ENCODE results near the gene ZNF547. TPM values are rescaled to one million over a fixed set of nuclear protein-coding genes. Genes with fewer than 3 reads are reported as not detected.

ZNF547 gene
- 1.2 TPM for polyA plus RNA-seq (2013)

DNA sequence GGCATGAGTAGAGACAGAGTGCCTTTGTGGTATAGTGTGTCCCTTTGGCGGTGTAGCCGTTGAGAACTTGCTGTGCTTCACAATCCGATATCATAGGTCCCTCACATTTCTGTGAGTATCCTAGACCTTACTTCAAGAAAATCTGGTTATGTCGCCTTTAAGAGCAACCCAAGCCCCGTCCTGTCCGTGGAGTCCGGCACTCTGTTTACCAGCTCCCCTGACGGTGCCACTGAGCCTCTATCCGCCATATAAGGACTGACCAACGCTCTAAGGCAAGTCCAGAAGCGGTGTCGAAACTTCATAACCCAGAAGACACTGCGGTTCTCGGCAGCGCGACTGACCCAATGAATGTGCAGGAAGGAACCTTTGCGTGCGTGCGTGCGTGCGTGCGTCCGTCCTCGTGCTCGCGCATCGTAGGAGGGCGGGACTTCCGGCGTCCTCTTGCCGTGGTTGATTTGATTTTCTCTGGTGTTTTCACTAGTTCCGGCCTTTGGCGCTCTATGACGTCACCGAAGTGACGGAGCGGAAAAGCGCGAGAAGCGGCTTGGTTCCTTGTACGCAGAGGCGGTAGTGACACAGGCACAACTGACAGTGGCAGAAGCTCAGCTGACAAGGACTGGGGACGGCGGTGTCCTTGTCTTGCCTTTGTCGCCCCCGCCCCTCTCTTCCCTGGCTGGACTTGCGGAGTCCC lies at the start of gene ZNF547, which contains the start of gene TRAPPC2B:
Gene ZNF547, plus strand, starts transcription at position 555 of the 691 bp plus-strand sequence. CDS start 5,005 bp downstream, outside the sequence.
Gene TRAPPC2B, plus strand, starts transcription at position 555 of the 691 bp plus-strand sequence. CDS start 1,283 bp downstream, outside the sequence.
- peak; percentile 100 for DNase-seq
- POLR2A ChIA-PET, result no interaction called here
- WGBS (ENCODE audit: insufficient coverage), result 2% methylated on average over 47 of the region's 47 CpGs
- Histone ChIP-seq H3K4me3 (ENCODE audit: control insufficient read depth in 1 of 7, extremely low read depth in 1 of 7, insufficient read depth in 4 of 7, low read depth in 2 of 7, low read length in 6 of 7) (peak within 1 kb of the TSS; percentile 57 to 93 (median 85)), H3K4me1 (ENCODE audit: control extremely low read depth in 1 of 4, control insufficient read depth in 4 of 4, insufficient read depth in 4 of 4, low read length in 3 of 4) (peaks cover 3 to 16% (median 8%) of the 10 kb centered on the region in 4 experiments), H3K27me3 (replicated peaks in 2 of 5; ENCODE audit: control insufficient read depth in 4 of 5, insufficient read depth in 5 of 5, low read length in 4 of 5) (no peaks in the 10 kb centered on the region), H3K36me3 (ENCODE audit: control insufficient read depth in 4 of 4, insufficient read depth in 4 of 4, low read length in 3 of 4) (peaks cover 0 to 11% (median 8%) of the 10 kb centered on the region in 4 experiments), H3K27ac (ENCODE audit: insufficient read depth in 1 of 2, low read depth in 1 of 2, low read length in 2 of 2, poor library complexity in 1 of 2, severe bottlenecking in 2 of 2) (peak within 1 kb of the TSS; percentile 78 to 93), H3K9me3 (ENCODE audit: control extremely low read depth in 1 of 5, control insufficient read depth in 4 of 5, insufficient read depth in 2 of 5, low read depth in 1 of 5, low read length in 4 of 5) (peaks cover 0 to 7% (median 3%) of the 10 kb centered on the region in 5 experiments)
- CTCF ChIA-PET, result no interaction called here

DNA sequence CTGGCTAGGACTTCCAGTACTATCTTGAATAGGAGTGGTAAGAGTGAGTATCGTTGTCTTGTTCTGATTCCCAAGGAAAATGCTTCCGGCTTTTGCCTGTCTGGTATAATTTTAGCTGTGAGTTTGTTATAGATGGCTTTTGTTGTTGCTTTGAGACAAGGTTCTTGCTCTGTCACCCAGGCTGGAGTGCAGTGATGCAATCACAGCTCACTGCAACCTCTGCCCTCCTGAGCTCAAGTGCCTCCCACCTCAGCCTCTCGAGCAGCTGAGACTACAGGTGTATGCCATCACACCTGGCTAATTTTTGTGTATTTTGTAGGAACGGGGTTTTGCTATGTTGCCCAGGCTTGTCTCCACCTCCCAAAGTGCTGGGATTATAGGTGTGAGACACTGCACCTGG lies 49.2 kb upstream of the ZNF547 start:
- H3K9me3 ChIP-seq (ENCODE audit: control extremely low read depth in 1 of 5, control insufficient read depth in 4 of 5, insufficient read depth in 2 of 5, low read depth in 1 of 5, low read length in 4 of 5), result peaks cover 0 to 7% (median 2%) of the 10 kb centered on the region in 5 experiments
- ChIA-PET POLR2A (no interaction called here), CTCF (no interaction called here)
- no peak overlapping the region for H3K27ac ChIP-seq (ENCODE audit: insufficient read depth in 1 of 2, low read depth in 1 of 2, low read length in 2 of 2, poor library complexity in 1 of 2, severe bottlenecking in 2 of 2)
- peaks cover 1 to 47% (median 25%) of the 10 kb centered on the region in 5 experiments for H3K27me3 ChIP-seq (replicated peaks in 2 of 5; ENCODE audit: control insufficient read depth in 4 of 5, insufficient read depth in 5 of 5, low read length in 4 of 5)
- 100% methylated on average over 2 of the region's 4 CpGs for WGBS (ENCODE audit: insufficient coverage)
- no peak for DNase-seq
- H3K4me3 ChIP-seq (ENCODE audit: control insufficient read depth in 1 of 7, extremely low read depth in 1 of 7, insufficient read depth in 4 of 7, low read depth in 2 of 7, low read length in 6 of 7), result no peak overlapping the region
- no peaks in the 10 kb centered on the region for H3K4me1 ChIP-seq (ENCODE audit: control extremely low read depth in 1 of 4, control insufficient read depth in 4 of 4, insufficient read depth in 4 of 4, low read length in 3 of 4)
- no peaks in the 10 kb centered on the region for H3K36me3 ChIP-seq (ENCODE audit: control insufficient read depth in 4 of 4, insufficient read depth in 4 of 4, low read length in 3 of 4)

DNA sequence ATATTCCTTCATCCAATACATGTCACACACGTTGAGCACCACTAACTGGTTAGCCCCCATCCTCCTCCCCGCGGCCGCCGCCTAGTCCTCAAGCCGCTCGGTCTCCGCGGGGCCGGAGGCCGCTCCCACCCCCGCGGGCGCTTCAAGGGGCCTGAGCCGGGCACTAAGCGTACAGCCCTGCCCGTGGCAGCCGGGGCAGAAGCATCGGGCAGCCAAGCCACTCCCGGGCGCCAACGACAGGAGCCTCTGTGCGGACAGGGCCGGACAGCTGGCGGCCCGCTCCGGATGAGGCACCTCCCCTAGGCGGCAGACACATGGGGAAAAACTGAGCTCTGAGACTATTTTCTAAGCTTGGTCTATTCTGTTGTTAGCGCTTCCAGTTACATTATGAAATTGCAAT lies 45.8 kb upstream of the ZNF547 start:
- ChIA-PET CTCF (no interaction called here), POLR2A (no interaction called here)
- Histone ChIP-seq H3K36me3 (ENCODE audit: control insufficient read depth in 4 of 4, insufficient read depth in 4 of 4, low read length in 3 of 4) (no peaks in the 10 kb centered on the region), H3K4me3 (ENCODE audit: control insufficient read depth in 1 of 7, extremely low read depth in 1 of 7, insufficient read depth in 4 of 7, low read depth in 2 of 7, low read length in 6 of 7) (no peak overlapping the region), H3K9me3 (ENCODE audit: control extremely low read depth in 1 of 5, control insufficient read depth in 4 of 5, insufficient read depth in 2 of 5, low read depth in 1 of 5, low read length in 4 of 5) (peaks cover 0 to 7% (median 2%) of the 10 kb centered on the region in 5 experiments), H3K4me1 (ENCODE audit: control extremely low read depth in 1 of 4, control insufficient read depth in 4 of 4, insufficient read depth in 4 of 4, low read length in 3 of 4) (peaks cover 7 to 21% (median 19%) of the 10 kb centered on the region in 4 experiments), H3K27me3 (replicated peaks in 2 of 5; ENCODE audit: control insufficient read depth in 4 of 5, insufficient read depth in 5 of 5, low read length in 4 of 5) (peaks cover 1 to 41% (median 23%) of the 10 kb centered on the region in 5 experiments), H3K27ac (ENCODE audit: insufficient read depth in 1 of 2, low read depth in 1 of 2, low read length in 2 of 2, poor library complexity in 1 of 2, severe bottlenecking in 2 of 2) (no peak overlapping the region)
- 25% methylated on average over 15 of the region's 29 CpGs for WGBS (ENCODE audit: insufficient coverage)
- no peak for DNase-seq

DNA sequence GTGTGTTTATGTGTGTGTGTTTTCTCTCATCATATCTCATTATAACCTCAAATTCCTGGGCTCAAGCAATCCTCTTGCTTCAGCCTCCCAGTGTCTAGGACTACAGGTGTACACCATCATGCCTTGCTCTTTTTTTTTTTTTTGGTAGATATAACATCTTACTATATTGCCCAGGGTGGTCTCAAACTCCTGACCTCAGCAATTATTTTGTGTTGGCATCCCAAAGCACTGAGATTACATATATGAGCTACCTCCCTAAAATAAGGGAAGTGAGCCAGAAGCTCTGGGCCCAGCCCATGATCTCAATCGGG lies 43.5 kb upstream of the ZNF547 start:
- POLR2A ChIA-PET, result interaction anchor here (0.7 kb wide), 1 partner anchor 129 kb away, joined by 4 read pairs; the partner anchor contains the start of gene ZNF264
- peaks cover 6 to 16% (median 15%) of the 10 kb centered on the region in 4 experiments for H3K36me3 ChIP-seq (ENCODE audit: control insufficient read depth in 4 of 4, insufficient read depth in 4 of 4, low read length in 3 of 4)
- peak overlapping the region; percentile 86 to 97 for H3K27ac ChIP-seq (ENCODE audit: insufficient read depth in 1 of 2, low read depth in 1 of 2, low read length in 2 of 2, poor library complexity in 1 of 2, severe bottlenecking in 2 of 2)
- DNase-seq, result peak in 1 of 3 donors; percentile 2
- 0% methylated on average over 1 of the region's 1 CpG for WGBS (ENCODE audit: insufficient coverage)
- H3K4me3 ChIP-seq (ENCODE audit: control insufficient read depth in 1 of 7, extremely low read depth in 1 of 7, insufficient read depth in 4 of 7, low read depth in 2 of 7, low read length in 6 of 7), result peak overlapping the region; percentile 75 to 87 (median 82)
- H3K9me3 ChIP-seq (ENCODE audit: control extremely low read depth in 1 of 5, control insufficient read depth in 4 of 5, insufficient read depth in 2 of 5, low read depth in 1 of 5, low read length in 4 of 5), result peaks cover 2 to 14% (median 4%) of the 10 kb centered on the region in 5 experiments
- H3K27me3 ChIP-seq (replicated peaks in 2 of 5; ENCODE audit: control insufficient read depth in 4 of 5, insufficient read depth in 5 of 5, low read length in 4 of 5), result peaks cover 0 to 36% (median 22%) of the 10 kb centered on the region in 5 experiments
- peaks cover 7 to 21% (median 19%) of the 10 kb centered on the region in 4 experiments for H3K4me1 ChIP-seq (ENCODE audit: control extremely low read depth in 1 of 4, control insufficient read depth in 4 of 4, insufficient read depth in 4 of 4, low read length in 3 of 4)
- CTCF ChIA-PET, result no interaction called here

DNA sequence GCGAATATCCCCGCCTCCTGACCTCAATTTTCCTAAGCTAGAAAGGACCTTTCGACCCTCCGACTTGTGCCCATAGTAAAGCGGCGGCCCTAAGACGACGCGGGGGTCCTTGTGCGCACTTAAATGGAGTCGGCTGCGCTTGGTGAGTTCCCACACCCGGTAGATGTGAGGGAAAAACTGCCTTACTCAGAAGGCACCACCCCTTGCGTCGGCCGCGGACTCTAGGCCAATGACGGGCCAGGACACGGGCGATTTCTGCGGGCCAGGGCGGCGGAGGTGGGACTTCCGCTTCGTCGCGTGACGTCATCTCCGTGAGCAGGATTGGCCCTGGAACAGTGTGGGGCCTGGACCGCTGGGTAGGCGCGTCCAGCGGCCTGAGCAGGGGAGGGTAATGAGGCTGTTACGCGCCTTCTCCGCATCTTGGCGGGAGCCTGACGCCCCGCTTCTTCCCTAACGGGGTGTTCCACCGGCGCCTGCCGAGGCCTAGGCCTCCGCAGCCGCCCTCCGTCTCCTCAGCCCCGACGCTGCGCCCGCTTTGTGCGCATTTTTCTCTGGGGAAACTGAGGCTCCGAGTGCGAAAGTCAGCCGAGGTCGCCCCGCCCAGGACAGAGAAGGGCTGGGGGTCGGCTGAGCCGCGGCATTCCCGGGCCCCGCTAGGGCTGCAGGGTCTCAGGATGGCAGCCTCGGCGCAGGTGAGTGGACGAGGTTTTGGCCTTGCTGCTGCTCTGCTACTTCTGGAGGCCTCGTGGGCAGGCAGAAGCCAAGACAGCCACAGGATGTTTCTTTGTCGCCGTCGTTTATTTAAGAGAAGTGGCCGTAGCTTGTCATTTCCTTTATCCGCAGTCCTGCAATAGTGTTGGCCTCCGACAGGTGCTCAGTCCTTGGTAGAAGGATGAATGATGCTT lies 42.9 kb upstream of the ZNF547 start, which contains the start of gene ZNF543:
Gene ZNF543, plus strand, starts transcription at position 293 of the 905 bp plus-strand sequence. Its CDS starts 382 bp downstream, at position 675.
- Histone ChIP-seq H3K27me3 (replicated peaks in 2 of 5; ENCODE audit: control insufficient read depth in 4 of 5, insufficient read depth in 5 of 5, low read length in 4 of 5) (peaks cover 0 to 34% (median 16%) of the 10 kb centered on the region in 5 experiments), H3K36me3 (ENCODE audit: control insufficient read depth in 4 of 4, insufficient read depth in 4 of 4, low read length in 3 of 4) (peaks cover 10 to 22% (median 21%) of the 10 kb centered on the region in 4 experiments), H3K9me3 (ENCODE audit: control extremely low read depth in 1 of 5, control insufficient read depth in 4 of 5, insufficient read depth in 2 of 5, low read depth in 1 of 5, low read length in 4 of 5) (peaks cover 2 to 15% (median 5%) of the 10 kb centered on the region in 5 experiments), H3K4me1 (ENCODE audit: control extremely low read depth in 1 of 4, control insufficient read depth in 4 of 4, insufficient read depth in 4 of 4, low read length in 3 of 4) (peaks cover 7 to 21% (median 19%) of the 10 kb centered on the region in 4 experiments), H3K4me3 (ENCODE audit: control insufficient read depth in 1 of 7, extremely low read depth in 1 of 7, insufficient read depth in 4 of 7, low read depth in 2 of 7, low read length in 6 of 7) (peak within 1 kb of the TSS; percentile 75 to 87 (median 82)), H3K27ac (ENCODE audit: insufficient read depth in 1 of 2, low read depth in 1 of 2, low read length in 2 of 2, poor library complexity in 1 of 2, severe bottlenecking in 2 of 2) (peak within 1 kb of the TSS; percentile 86 to 97)
- WGBS (ENCODE audit: insufficient coverage), result under 1% methylated on average over 71 of the region's 71 CpGs
- DNase-seq, result peak; percentile 96 to 98 (median 97)
- ChIA-PET CTCF (no interaction called here), POLR2A (interaction anchor here (0.7 kb wide), 1 partner anchor 129 kb away, joined by 4 read pairs; the partner anchor contains the start of gene ZNF264)

DNA sequence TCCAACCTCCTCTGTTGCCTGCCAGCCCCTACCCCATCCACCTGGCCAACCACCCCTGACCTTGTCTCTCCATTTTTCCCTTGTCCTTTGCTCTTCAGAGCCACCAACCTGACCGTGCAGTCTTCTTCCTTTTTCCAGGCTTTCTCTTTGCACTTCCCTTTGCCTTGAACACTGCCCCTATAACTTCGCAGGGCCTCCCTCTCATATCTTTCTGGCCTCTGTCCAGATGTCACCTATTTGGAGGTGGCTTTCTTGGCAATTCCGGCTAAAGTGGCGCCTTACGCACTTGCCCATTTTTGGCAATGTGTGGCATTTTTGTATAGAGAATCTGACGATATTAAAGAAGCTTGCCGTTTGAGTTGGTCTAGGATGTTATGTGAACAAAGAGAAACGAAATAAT lies 42.2 kb upstream of the ZNF547 start:
- Histone ChIP-seq H3K27me3 (replicated peaks in 2 of 5; ENCODE audit: control insufficient read depth in 4 of 5, insufficient read depth in 5 of 5, low read length in 4 of 5) (peaks cover 0 to 28% (median 9%) of the 10 kb centered on the region in 5 experiments), H3K4me1 (ENCODE audit: control extremely low read depth in 1 of 4, control insufficient read depth in 4 of 4, insufficient read depth in 4 of 4, low read length in 3 of 4) (peaks cover 7 to 21% (median 19%) of the 10 kb centered on the region in 4 experiments), H3K27ac (ENCODE audit: insufficient read depth in 1 of 2, low read depth in 1 of 2, low read length in 2 of 2, poor library complexity in 1 of 2, severe bottlenecking in 2 of 2) (peak overlapping the region in 1 of 2 experiments; percentile 97), H3K4me3 (ENCODE audit: control insufficient read depth in 1 of 7, extremely low read depth in 1 of 7, insufficient read depth in 4 of 7, low read depth in 2 of 7, low read length in 6 of 7) (peak overlapping the region; percentile 75 to 87 (median 82)), H3K9me3 (ENCODE audit: control extremely low read depth in 1 of 5, control insufficient read depth in 4 of 5, insufficient read depth in 2 of 5, low read depth in 1 of 5, low read length in 4 of 5) (peaks cover 3 to 20% (median 6%) of the 10 kb centered on the region in 5 experiments), H3K36me3 (ENCODE audit: control insufficient read depth in 4 of 4, insufficient read depth in 4 of 4, low read length in 3 of 4) (peaks cover 10 to 29% (median 24%) of the 10 kb centered on the region in 4 experiments)
- ChIA-PET POLR2A (no interaction called here), CTCF (interaction anchor here (1.2 kb wide), 1 partner anchor 34 kb away, joined by 4 read pairs; no protein-coding TSS in a partner anchor)
- DNase-seq, result no peak
- WGBS (ENCODE audit: insufficient coverage), result 44% methylated on average over 4 of the region's 8 CpGs
